Measurements from ENCODE around the gene TNS3.
"Not testable (repeated sequence)": the region's sequence is repeated elsewhere in the genome, so short reads cannot be mapped to it uniquely, and the experiment has no call there.

DNA sequence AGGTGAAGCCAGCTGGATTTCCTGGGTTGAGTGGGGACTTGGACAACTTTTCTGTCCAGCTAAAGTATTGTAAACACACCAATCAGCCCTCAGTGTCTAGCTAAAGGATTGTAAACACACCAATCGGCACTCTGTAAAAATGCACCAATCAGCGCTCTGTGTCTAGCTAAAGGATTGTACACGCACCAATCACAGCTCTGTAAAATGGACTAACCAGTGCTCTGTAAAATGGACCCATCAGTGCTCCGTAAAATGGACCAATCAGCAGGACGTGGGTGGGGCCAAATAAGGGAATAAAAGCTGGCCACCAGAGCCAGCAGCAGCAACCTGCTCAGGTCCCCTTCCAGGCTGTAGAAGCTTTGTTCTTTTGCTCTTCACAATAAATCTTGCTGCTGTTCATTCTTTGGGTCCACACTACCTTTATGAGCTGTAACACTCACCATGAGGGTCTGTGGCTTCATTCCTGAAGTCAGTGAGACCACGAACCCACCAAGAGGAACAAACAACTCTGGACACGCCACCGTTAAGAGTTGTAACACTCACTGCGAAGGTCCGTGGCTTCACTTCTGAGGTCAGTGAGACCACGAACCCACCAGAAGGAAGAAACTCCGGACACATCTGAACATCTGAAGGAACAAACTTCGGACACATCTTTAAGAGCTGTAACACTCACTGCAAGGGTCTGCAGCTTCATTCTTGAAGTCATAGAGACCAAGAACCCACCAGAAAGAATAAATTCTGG is 21.8 kb upstream of the TNS3 start:
- TF ChIP-seq POLR2A, BRCA1 (IDR thresholded peaks at IDR 0.05; ENCODE audit: low read depth, low read length): not testable (repeated sequence)
- TF ChIP-seq, protein P1, sequence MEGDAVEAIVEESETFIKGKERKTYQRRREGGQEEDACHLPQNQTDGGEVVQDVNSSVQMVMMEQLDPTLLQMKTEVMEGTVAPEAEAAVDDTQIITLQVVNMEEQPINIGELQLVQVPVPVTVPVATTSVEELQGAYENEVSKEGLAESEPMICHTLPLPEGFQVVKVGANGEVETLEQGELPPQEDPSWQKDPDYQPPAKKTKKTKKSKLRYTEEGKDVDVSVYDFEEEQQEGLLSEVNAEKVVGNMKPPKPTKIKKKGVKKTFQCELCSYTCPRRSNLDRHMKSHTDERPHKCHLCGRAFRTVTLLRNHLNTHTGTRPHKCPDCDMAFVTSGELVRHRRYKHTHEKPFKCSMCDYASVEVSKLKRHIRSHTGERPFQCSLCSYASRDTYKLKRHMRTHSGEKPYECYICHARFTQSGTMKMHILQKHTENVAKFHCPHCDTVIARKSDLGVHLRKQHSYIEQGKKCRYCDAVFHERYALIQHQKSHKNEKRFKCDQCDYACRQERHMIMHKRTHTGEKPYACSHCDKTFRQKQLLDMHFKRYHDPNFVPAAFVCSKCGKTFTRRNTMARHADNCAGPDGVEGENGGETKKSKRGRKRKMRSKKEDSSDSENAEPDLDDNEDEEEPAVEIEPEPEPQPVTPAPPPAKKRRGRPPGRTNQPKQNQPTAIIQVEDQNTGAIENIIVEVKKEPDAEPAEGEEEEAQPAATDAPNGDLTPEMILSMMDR (IDR thresholded peaks at IDR 0.05 in 2 of 3, conservative IDR thresholded peaks at IDR 0.05 in 1 of 3; ENCODE audit: control insufficient read depth in 2 of 3, extremely low read depth in 1 of 3, insufficient read depth in 1 of 3, low read depth in 3 of 3, low read length in 3 of 3): not testable (repeated sequence)

Measured in GM12878 (cell line).